GM10266 (cell line): ENCODE measurements around the gene THNSL1.
"Not testable (repeated sequence)": the region's sequence is repeated elsewhere in the genome, so short reads cannot be mapped to it uniquely, and the experiment has no call there.

Experiments used
- DNase-seq: peaks from one replicate; pipeline ENCODE4 v3.0.0; 2012; ENCODE audit errors: extremely low spot score
- CTCF ChIP-seq: IDR thresholded peaks from 2 replicates; pipeline ENCODE4 v1.5.1; 2012; ENCODE audit warnings: mild to moderate bottlenecking, low read depth; ENCODE audit not compliant: control insufficient read depth, insufficient read depth; ENCODE audit errors: missing control alignments

THNSL1 gene

GRCh38 chr10:24988831-24989640, 27.4 kb upstream of the THNSL1 start:
- TF ChIP-seq CTCF = no peak
- DNase-seq = no peak

DNA sequence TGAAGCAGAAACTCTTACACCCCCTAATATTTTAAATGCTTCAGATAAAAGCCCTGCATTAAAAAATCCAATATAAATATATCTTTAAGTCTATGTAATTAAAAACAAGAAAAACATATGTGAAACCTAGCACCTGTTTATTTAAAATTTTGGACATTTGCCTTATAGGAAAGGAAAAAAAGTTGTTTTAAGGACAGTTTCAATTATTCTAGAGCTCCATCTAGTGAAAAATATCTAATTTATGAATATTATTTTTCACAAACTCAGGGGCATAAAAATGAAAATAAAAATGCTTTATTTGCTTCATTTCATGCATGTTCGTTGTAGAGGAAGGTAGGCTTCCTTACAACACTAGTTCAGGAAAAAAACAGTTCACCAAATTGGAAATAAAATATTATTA, 26.5 kb upstream of the THNSL1 start:
- no peak for TF ChIP-seq CTCF
- DNase-seq = no peak

DNA sequence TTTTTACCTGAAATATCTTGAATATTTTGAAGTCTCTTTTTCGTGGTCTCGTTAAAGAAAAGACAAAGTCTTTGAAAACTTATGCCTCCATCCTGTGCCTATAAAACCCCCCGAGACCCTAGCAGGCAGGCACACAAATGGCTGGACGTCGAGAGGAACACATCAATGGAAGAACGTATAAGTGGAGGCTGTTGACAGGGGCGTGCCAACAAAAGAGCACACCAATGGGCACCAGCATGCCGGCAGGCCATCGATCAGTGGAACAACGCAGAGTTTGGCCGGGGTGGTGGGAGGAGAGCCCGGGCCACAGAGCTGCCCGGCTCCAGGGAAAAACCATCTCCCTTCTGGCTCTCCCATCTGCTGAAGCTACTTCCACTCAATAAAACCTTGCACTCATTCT, 25.1 kb upstream of the THNSL1 start:
- no peak for TF ChIP-seq CTCF

GRCh38 chr10:24992512-24993133, 23.8 kb upstream of the THNSL1 start:
- TF ChIP-seq CTCF = no peak
- no peak for DNase-seq

More for the DNA sequence above, 25.1 kb upstream of the THNSL1 start:
- no peak for DNase-seq

GRCh38 chr10:24993237-24993958, 23.0 kb upstream of the THNSL1 start:
- TF ChIP-seq CTCF = no peak
- DNase-seq = no peak

GRCh38 chr10:24995072-24995471, 21.3 kb upstream of the THNSL1 start:
- no peak for DNase-seq
- TF ChIP-seq CTCF = no peak

DNA sequence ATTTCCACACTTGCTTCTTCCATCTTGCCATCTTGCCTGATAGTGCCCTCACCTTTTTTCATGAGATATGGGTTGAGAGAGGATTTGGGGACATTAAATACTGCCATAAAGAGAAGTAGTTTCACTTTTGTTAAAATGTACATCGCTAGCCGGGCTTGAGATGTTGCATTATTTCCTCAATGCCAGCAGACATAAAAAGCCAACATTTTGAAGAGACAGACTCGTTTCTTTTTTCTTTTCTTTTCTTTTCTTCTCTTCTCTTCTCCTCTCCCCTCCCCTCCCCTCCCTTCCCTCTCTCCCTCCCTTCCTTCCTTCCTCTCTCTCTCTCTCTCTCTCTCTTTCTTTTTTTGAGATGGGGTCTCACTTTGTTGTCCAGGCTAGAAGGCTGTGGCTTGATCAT, 18.4 kb upstream of the THNSL1 start:
- DNase-seq = no peak
- TF ChIP-seq CTCF = no peak

DNA sequence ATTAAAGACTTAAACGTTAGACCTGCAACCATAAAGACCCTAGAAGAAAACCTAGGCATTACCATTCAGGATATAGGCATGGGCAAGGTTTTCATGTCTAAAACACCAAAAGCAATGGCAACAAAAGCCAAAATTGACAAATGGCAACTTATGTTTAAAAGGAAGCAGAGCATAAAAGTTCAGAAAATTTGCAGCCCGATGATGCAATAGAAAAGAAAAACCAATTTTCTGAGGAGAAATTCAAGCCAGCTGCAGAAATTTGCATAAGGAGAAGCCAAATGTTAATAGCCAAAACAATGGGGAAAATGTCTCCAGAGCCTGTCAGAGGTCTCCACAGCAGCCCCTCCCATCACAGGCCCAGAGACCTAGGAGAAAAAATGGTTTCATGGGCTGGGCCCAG, 4.8 kb upstream of the THNSL1 start:
- not testable (repeated sequence) for DNase-seq
